ENCODE measurements around the gene CRYBG2.

GRCh38 chr1:26328597-26328996, 25.3 kb downstream of the CRYBG2 start:
- TF ChIP-seq CTCF (IDR thresholded peaks at IDR 0.05 in 4 of 5, conservative IDR thresholded peaks at IDR 0.05 in 1 of 5) (no peak), POLR2A (IDR thresholded peaks at IDR 0.05) (no peak)

All from gastrocnemius medialis (tissue), 4 donors.